Stimulated activated CD4-positive, alpha-beta T cell treated with anti-CD3 and anti-CD28 coated beads, Interleukin-4, amount 100 ng/mL, for 48 hours (primary cell): ENCODE results near the gene CBLN3.
"Not testable (repeated sequence)": the region's sequence is repeated elsewhere in the genome, so short reads cannot be mapped to it uniquely, and the experiment has no call there.

Experiments used
- DNase-seq, 2 donors: peaks; one replicate each; pipeline ENCODE4 v3.0.0-alpha.2; 2020; ENCODE audit warnings: low read depth in 2 of 2

The CBLN3 gene

DNA sequence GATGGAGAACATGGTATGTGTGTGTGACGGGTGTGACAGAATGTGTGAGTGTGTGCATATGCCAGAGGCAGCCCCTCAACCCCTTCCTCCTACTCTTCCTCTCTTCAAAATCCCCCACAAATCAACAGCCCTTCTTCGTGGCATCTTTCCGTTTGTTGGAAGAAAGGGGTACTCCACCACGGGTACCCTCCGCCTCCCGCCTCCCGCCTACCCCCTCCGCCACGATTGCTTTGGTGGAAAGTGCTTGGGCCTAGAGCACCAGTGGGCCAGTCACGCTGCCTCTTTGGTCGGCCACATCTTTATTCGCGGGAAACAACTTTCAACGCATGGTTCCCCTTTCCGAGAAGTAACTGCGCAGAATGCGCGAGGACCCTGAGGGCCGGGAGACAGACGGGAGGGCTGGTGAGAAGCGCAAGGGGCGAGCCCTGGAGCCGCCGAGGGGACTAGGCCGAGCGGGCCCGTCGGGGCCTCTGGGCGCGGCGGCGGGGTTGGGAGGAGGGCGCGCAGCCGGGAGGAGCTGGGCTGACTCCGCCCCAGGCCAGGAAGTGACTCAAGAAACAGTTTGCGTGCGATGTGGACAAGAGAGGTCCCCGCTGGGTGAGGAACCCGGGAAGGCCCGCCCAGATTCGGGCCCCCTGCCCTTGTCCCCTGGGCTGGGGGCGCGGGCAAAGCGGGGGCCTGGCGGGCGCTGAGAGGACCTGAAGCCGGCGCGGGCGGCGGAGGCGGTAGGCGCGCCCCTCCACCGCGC, at the start of gene CBLN3, which contains the start of gene KHNYN:
Gene CBLN3 (minus strand): TSS at position 274 of the 748 bp plus-strand sequence. CDS start 614 bp downstream, outside the sequence.
Gene KHNYN (plus strand): TSS at position 560 of the 748 bp plus-strand sequence. CDS start 777 bp downstream, outside the sequence.
- DNase-seq: peak; percentile 78 to 87

GRCh38 chr14:24475261-24475660, 45.8 kb upstream of the CBLN3 start:
- DNase-seq: no peak

DNA sequence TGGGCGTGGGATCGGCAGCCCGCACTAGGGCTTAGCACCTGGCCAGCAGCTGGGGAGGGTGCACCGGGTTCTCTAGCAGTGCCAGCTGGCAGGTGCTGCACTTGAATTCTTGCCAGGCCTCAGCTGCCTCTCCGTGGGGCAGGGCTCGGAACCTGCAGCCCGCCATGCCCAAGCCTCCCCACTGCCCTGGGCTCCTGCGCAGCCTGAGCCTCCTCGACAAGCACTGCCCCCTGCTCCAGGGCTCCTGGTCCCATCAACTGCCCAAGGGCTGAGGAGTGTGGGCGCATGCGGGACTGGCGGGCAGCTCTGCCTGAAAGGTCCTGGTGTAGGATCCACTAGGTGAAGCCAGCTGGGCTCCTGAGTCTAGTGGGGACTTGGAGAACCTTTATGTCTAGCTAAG, 43.7 kb upstream of the CBLN3 start:
- DNase-seq: no peak

- DNase-seq: not testable (repeated sequence)
Observed at GRCh38 chr14:24470450-24470849, 41.0 kb upstream of the CBLN3 start.

DNA sequence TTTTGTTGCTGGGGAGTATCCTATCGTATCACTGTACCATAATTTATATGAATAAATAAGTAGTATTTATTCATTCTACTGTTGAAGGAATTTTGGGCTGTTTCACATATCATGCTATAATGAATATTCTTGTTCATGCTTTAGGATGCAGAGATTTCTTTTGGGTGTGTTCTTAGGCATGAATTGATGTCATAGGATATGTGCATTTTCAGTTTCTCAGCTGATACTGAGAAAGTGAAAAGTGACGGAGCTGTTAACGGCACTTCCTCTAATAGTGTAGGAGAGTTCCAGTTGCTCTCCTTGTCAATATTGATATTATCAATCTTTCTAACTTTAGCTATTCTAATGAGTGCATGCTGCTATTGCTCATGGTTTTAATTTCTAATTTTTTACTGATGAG, 36.3 kb upstream of the CBLN3 start:
- no peak for DNase-seq

DNA sequence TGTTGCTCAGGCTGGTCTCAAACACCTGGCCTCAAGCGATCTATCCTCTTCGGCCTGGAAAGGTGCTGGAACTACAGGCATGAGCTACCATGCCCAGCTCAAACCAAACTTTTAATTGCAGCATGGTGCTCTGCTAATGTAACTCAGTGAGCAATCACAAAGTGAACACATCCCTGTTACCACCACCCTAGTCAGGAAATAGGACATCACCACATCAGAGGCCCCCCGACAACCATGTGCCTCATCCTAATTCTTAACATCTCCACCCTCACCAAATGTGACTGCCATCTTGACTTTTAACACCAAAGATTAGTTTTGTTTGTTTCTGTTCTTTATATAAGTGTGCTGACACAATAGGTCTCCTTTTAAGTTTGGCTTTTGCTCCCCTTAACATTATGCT, 35.9 kb upstream of the CBLN3 start:
- no peak for DNase-seq

- DNase-seq: no peak
Observed at GRCh38 chr14:24463884-24464785, 34.7 kb upstream of the CBLN3 start.

GRCh38 chr14:24463017-24463883, 33.8 kb upstream of the CBLN3 start:
- DNase-seq: no peak

DNA sequence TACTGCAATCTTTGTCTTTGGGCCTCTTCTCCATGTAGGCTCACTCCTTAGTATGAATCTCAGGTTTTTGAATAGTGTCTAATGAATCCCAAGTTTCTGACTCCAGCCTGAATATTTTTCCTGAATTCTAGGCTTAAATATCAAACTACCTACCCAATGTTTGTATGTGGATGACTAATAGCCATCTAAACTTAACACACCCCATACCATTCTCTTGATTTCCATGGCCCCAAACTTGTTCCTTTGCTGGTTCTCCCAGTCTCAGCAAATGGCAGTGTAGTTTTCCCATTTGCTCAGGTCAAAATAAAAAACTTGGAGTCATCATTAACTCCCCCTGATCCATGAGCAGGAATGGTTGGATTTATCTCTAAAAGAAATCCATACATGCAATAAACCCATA, 31.9 kb upstream of the CBLN3 start:
- DNase-seq: no peak

DNA sequence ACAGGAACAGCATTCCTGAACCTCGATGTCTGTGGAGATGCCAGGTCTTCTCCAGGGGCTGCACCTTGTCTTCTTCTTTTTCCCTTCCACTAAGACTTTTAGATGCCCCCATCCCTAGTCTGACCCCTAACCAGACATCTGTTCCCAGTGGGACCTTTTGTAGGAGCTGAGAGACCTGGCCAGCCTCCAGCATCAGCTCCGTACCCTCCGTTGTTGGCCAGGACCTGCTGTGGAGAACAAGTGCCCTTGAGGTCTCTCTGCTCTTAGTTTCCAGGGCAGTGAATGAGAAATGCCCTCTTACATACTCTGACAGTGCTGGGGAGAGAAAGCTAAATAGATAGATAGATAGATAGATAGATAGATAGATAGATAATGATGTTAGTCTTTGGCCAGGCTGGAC, 29.9 kb upstream of the CBLN3 start:
- no peak for DNase-seq

DNA sequence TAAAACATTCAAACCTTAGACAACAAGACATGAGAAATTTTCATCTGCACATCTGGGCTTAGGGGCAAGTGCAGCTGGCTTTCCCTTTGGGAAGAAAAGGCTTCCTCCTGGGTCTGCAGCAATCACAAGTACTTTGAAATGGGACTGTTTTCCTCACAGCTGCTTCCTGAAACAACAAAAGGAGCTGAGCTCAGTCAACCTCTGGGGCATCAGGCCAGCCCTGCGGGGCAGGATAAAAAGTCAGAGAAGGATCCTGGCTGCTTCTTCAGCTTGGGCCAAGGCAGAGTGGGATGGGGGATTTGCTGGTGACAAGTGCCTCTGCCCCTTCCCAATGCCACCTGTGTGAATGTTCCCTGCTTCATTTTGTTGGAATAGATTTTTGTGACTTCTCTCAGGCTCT, 29.3 kb upstream of the CBLN3 start:
- DNase-seq: no peak

GRCh38 chr14:24456980-24457379, 27.5 kb upstream of the CBLN3 start:
- no peak for DNase-seq

DNA sequence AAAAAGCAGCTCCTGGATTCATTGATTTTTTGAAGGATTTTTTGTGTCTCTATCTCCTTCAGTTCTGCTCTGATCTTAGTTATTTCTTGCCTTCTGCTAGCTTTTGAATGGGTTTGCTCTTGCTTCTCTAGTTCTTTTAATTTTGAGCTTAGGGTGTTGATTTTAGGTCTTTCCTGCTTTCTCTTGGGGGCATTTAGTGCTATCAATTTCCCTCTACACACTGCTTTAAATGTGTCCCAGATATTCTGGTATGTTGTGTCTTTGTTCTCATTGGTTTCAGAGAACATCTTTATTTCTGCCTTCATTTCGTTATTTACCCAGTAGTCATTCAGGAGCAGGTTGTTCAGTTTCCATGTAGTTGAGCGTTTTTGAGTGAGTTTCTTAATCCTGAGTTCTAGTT, 21.4 kb upstream of the CBLN3 start:
- not testable (repeated sequence) for DNase-seq

GRCh38 chr14:24443053-24443665, 13.7 kb upstream of the CBLN3 start:
- no peak for DNase-seq

- DNase-seq: peak; percentile 83 to 94
Observed at GRCh38 chr14:24442240-24443052, 13.0 kb upstream of the CBLN3 start, which contains the start of gene SDR39U1. TSS of gene SDR39U1 (minus strand) at chr14:24442776. CDS start at chr14:24442769, 7 bp downstream.

- DNase-seq: no peak
Observed at GRCh38 chr14:24441904-24442239, 12.4 kb upstream of the CBLN3 start.

DNA sequence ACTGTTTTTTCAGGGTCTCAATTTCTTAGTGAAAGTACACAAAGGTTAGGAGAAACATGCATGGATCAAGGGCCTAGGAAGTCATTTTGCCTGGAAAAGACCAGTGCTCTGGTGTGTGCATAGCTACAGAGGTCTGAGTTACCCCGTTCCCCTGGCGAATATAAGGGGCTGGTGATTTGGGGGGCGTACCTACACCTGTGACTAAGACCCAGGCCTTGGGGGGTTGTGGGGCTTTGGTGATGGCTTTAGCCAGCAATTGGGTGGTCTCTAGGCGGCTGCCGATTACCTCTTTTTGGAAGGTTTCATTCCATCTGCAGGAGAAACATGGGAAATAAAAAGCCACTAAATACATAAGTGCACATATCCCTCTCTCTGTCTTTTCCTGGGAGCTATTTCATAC, 12.0 kb upstream of the CBLN3 start:
- no peak for DNase-seq

- DNase-seq: no peak
Observed at GRCh38 chr14:24440606-24441399, 11.3 kb upstream of the CBLN3 start.

DNA sequence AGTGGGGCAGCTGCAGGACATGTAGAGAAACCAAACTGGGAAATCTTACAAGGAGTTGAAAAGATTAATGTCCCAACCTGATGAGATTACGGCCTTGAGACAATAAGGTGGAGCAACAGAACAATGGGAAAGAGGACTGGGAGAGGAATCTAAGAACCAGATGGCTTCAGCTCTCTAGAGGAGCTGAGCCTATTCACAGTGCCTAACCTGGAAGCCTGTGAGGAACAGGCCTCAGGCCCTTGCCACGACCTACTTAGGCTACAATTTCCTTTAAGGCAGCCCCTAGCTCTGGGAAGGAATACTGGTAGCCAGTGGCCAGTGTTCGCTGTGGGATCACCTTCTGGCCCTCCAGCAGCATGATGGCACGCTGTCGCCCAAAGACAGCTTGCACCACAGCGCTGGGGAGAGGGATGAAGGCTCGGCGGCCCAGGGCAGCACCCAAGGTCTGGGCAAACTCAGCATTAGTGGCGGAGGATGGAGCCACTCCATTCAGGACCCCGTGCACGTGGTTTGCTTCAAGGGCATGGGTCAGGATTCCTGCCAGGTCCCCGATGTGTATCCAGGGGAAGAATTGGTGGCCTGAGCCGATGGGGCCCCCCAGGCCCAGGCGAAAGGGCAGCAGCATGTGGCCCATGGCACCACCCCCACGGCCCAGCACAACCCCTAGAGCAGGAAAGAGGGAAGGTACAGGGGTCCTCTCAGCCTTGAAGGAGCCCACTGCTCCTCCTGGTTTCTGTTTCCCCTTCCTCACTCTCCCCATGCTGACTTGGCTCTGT, 10.6 kb upstream of the CBLN3 start:
- no peak for DNase-seq
